Measurements from ENCODE around the gene SMYD3. TPM values are rescaled to one million over a fixed set of nuclear protein-coding genes. Genes with fewer than 3 reads are reported as not detected.

SMYD3 gene
- total and polyA plus RNA-seq, 2 of the 13 experiments (the other 11 are each of a cell fraction or from before 2014, with no cell fraction given) = 27.7 to 35.8 TPM

DNA sequence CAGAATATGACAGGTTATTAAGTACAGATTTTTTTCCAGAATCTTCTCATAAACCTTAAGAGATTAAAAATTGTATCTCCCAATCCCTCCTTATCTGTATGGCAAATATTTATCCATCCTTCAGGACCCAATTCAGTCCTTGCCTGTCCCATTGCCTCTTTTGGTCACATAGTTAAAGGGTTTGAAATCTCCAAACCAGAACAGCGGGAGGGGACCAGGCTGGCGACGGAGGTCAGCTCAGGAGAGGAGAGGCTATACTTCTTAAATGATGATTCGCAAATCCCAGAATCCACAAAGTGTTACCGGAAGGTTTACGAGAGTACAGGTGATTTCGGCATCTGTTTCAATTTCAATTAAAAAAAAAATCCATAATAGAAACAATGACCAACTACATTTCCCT lies 572.7 kb downstream of the SMYD3 start (continued):
- TF ChIP-seq MBD4 (IDR thresholded peaks at IDR 0.05; ENCODE audit: borderline replicate concordance, low read length) (no peak), ATF5 (CRISPR knock-in tag; IDR thresholded peaks at IDR 0.05; ENCODE audit: low read depth) (no peak), CC2D1A (CRISPR knock-in tag; IDR thresholded peaks at IDR 0.05) (no peak), MXD4 (CRISPR knock-in tag; IDR thresholded peaks at IDR 0.05) (no peak), ZSCAN21 (CRISPR knock-in tag; IDR thresholded peaks at IDR 0.05; ENCODE audit: borderline replicate concordance) (no peak)
- TF ChIP-seq, protein P1, sequence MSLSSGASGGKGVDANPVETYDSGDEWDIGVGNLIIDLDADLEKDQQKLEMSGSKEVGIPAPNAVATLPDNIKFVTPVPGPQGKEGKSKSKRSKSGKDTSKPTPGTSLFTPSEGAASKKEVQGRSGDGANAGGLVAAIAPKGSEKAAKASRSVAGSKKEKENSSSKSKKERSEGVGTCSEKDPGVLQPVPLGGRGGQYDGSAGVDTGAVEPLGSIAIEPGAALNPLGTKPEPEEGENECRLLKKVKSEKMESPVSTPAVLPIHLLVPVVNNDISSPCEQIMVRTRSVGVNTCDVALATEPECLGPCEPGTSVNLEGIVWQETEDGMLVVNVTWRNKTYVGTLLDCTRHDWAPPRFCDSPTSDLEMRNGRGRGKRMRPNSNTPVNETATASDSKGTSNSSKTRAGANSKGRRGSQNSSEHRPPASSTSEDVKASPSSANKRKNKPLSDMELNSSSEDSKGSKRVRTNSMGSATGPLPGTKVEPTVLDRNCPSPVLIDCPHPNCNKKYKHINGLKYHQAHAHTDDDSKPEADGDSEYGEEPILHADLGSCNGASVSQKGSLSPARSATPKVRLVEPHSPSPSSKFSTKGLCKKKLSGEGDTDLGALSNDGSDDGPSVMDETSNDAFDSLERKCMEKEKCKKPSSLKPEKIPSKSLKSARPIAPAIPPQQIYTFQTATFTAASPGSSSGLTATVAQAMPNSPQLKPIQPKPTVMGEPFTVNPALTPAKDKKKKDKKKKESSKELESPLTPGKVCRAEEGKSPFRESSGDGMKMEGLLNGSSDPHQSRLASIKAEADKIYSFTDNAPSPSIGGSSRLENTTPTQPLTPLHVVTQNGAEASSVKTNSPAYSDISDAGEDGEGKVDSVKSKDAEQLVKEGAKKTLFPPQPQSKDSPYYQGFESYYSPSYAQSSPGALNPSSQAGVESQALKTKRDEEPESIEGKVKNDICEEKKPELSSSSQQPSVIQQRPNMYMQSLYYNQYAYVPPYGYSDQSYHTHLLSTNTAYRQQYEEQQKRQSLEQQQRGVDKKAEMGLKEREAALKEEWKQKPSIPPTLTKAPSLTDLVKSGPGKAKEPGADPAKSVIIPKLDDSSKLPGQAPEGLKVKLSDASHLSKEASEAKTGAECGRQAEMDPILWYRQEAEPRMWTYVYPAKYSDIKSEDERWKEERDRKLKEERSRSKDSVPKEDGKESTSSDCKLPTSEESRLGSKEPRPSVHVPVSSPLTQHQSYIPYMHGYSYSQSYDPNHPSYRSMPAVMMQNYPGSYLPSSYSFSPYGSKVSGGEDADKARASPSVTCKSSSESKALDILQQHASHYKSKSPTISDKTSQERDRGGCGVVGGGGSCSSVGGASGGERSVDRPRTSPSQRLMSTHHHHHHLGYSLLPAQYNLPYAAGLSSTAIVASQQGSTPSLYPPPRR (CRISPR knock-in tag; IDR thresholded peaks at IDR 0.05; ENCODE audit: borderline replicate concordance) = no peak

- no peaks in the 10 kb centered on the region for H3K79me2 ChIP-seq (ENCODE audit: insufficient read depth, low read length)
- intact Hi-C loops (cut with micrococcal nuclease; ENCODE audit: unreplicated experiment) (no loop called here), in situ Hi-C loops (cut with HindIII; ENCODE audit: extremely low pct_ligation_motif_present, low pct_unique_long_range_greater_than_20kb) (no loop called here)
- BruUV-seq (replicated peaks) = no TSS peak
- no peak overlapping the region for H3K4me2 ChIP-seq (ENCODE audit: low read depth, low read length)
- DNase-seq (ENCODE audit: low spot score) = no peak
- TF ChIP-seq AKAP8 (CRISPR knock-in tag; IDR thresholded peaks at IDR 0.05) (no peak), XRCC5 (optimal IDR thresholded peaks at IDR 0.05; ENCODE audit: low read length) (no peak), SATB2 (CRISPR knock-in tag; IDR thresholded peaks at IDR 0.05) (no peak), MIXL1 (CRISPR knock-in tag; IDR thresholded peaks at IDR 0.05) (no peak), ZNF512B (CRISPR knock-in tag; IDR thresholded peaks at IDR 0.05; ENCODE audit: borderline replicate concordance) (no peak)
- 26% methylated on average over 2 of the region's 2 CpGs for WGBS (ENCODE audit: low lambda C conversion rate)
- H3K9me3 ChIP-seq (ENCODE audit: low read length) = no peaks in the 10 kb centered on the region
- no peak overlapping the region for H2AFZ ChIP-seq (ENCODE audit: low read length)
- no peak overlapping the region for H3K4me3 ChIP-seq (replicated peaks in 1 of 3; ENCODE audit: insufficient read depth in 1 of 3, low read depth in 2 of 3, low read length in 3 of 3)
- H3K9ac ChIP-seq (ENCODE audit: insufficient read depth, low read depth, low read length) = no peak overlapping the region
- no peak overlapping the region for H3K27ac ChIP-seq (ENCODE audit: extremely low read length, insufficient read depth, low read length)
- no peak for ATAC-seq
- CTCF ChIA-PET (ENCODE audit: low intra/inter-chr PET ratio, low total read pairs) = no interaction called here
- no peaks in the 10 kb centered on the region for H4K20me1 ChIP-seq (ENCODE audit: insufficient read depth, low read length)
- no peaks in the 10 kb centered on the region for H3K36me3 ChIP-seq (replicated peaks in 1 of 2; ENCODE audit: control insufficient read depth in 1 of 2, insufficient read depth in 2 of 2, low read length in 2 of 2)
- POLR2A ChIA-PET = no interaction called here
- no peaks in the 10 kb centered on the region for H3K4me1 ChIP-seq (ENCODE audit: insufficient read depth, low read length)
- no peaks in the 10 kb centered on the region for H3K27me3 ChIP-seq (ENCODE audit: control insufficient read depth in 1 of 2, insufficient read depth in 2 of 2, low read length in 2 of 2)
- no peak for FAIRE-seq
These were observed 573.5 kb downstream of the SMYD3 start for GRCh38 chr1:245933431-245934045.
